Measurements from ENCODE around the gene TOP3B.

TOP3B gene

DNA sequence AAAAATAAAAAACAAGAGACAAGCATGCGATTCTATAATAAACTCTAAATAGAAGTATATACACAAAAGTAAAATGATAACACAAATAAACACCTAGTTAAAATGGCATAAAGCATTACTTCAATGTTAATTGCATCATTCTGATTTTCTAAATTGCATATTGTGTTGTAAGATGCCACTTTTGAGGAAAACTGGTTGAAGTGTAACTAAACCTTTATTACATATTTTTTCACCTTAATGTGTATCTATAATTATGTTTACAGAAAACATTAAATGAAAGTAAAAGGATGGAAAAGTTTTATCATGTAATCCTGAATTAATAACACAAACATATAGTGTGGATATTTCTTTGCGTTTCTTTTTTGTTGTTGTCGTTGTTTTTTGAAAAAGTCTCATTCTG is 45.4 kb upstream of the TOP3B start:
- no peak overlapping the region for H2AFZ ChIP-seq (ENCODE audit: low read depth, low read length)
- no peaks in the 10 kb centered on the region for H3K9me3 ChIP-seq (ENCODE audit: control insufficient read depth, low read length)
- no peak overlapping the region for H4K8ac ChIP-seq (ENCODE audit: low read length)
- H3K79me1 ChIP-seq (replicated peaks; ENCODE audit: low read length, poor library complexity, severe bottlenecking): no peaks in the 10 kb centered on the region
- H2AK5ac ChIP-seq (ENCODE audit: low read length, severe bottlenecking): no peak overlapping the region
- H4K91ac ChIP-seq (ENCODE audit: low read length): no peak overlapping the region
- H3K4me2 ChIP-seq (ENCODE audit: low read length, poor library complexity, severe bottlenecking): no peak overlapping the region
- no peak overlapping the region for H2BK15ac ChIP-seq (ENCODE audit: low read depth, poor library complexity, severe bottlenecking)
- H3K4me1 ChIP-seq (ENCODE audit: control insufficient read depth, insufficient read depth, low read depth, low read length): no peaks in the 10 kb centered on the region
- peaks cover 8 to 20% of the 10 kb centered on the region in 2 experiments for H3K27me3 ChIP-seq (ENCODE audit: control insufficient read depth in 1 of 2, insufficient read depth in 1 of 2, low read length in 2 of 2)
- no peak for DNase-seq
- H3K18ac ChIP-seq (ENCODE audit: low read depth in 1 of 2, low read length in 2 of 2): no peak overlapping the region
- H3K14ac ChIP-seq (ENCODE audit: low read length in 2 of 2): no peak overlapping the region
- no peak overlapping the region for H2BK12ac ChIP-seq (ENCODE audit: low read length in 2 of 2)
- H2BK5ac ChIP-seq (ENCODE audit: low read depth, low read length, poor library complexity, severe bottlenecking): no peak overlapping the region
- no peak overlapping the region for H2BK120ac ChIP-seq (ENCODE audit: low read depth, low read length)
- no peak overlapping the region for H3K9ac ChIP-seq (ENCODE audit: low read length)
- H3K4ac ChIP-seq (ENCODE audit: low read depth in 1 of 2, low read length in 2 of 2): no peak overlapping the region
- H3K36me3 ChIP-seq (ENCODE audit: control insufficient read depth in 1 of 2, insufficient read depth in 2 of 2, low read depth in 1 of 2, low read length in 2 of 2): no peaks in the 10 kb centered on the region
- no peak overlapping the region for H3K4me3 ChIP-seq (ENCODE audit: insufficient read depth in 1 of 2, low read depth in 1 of 2, low read length in 2 of 2)
- WGBS: no CpG with 5 or more reads among the region's 3 CpGs
- H3K27ac ChIP-seq (ENCODE audit: low read length, poor library complexity, severe bottlenecking): no peak overlapping the region
- no peak overlapping the region for H3K23ac ChIP-seq (ENCODE audit: low read length in 2 of 2)

GRCh38 chr22:22026157-22026831 is 43.7 kb upstream of the TOP3B start:
- no peak overlapping the region for H2AFZ ChIP-seq (ENCODE audit: low read depth, low read length)
- H3K36me3 ChIP-seq (ENCODE audit: control insufficient read depth in 1 of 2, insufficient read depth in 2 of 2, low read depth in 1 of 2, low read length in 2 of 2): no peaks in the 10 kb centered on the region
- H3K9ac ChIP-seq (ENCODE audit: low read length): no peak overlapping the region
- no peaks in the 10 kb centered on the region for H3K9me3 ChIP-seq (ENCODE audit: control insufficient read depth, low read length)
- no peak overlapping the region for H2BK15ac ChIP-seq (ENCODE audit: low read depth, poor library complexity, severe bottlenecking)
- H3K18ac ChIP-seq (ENCODE audit: low read depth in 1 of 2, low read length in 2 of 2): no peak overlapping the region
- no peak overlapping the region for H3K23ac ChIP-seq (ENCODE audit: low read length in 2 of 2)
- peak overlapping the region in 1 of 2 experiments; percentile 11 for H3K14ac ChIP-seq (ENCODE audit: low read length in 2 of 2)
- no peak overlapping the region for H4K8ac ChIP-seq (ENCODE audit: low read length)
- no peaks in the 10 kb centered on the region for H3K4me1 ChIP-seq (ENCODE audit: control insufficient read depth, insufficient read depth, low read depth, low read length)
- DNase-seq: no peak
- WGBS: 84% methylated on average over 12 of the region's 13 CpGs
- peaks cover 0 to 11% of the 10 kb centered on the region in 2 experiments for H3K27me3 ChIP-seq (ENCODE audit: control insufficient read depth in 1 of 2, insufficient read depth in 1 of 2, low read length in 2 of 2)
- H2BK120ac ChIP-seq (ENCODE audit: low read depth, low read length): no peak overlapping the region
- H3K4me2 ChIP-seq (ENCODE audit: low read length, poor library complexity, severe bottlenecking): no peak overlapping the region
- H2BK5ac ChIP-seq (ENCODE audit: low read depth, low read length, poor library complexity, severe bottlenecking): no peak overlapping the region
- H3K27ac ChIP-seq (ENCODE audit: low read length, poor library complexity, severe bottlenecking): no peak overlapping the region
- H3K79me1 ChIP-seq (replicated peaks; ENCODE audit: low read length, poor library complexity, severe bottlenecking): no peaks in the 10 kb centered on the region
- no peak overlapping the region for H3K4me3 ChIP-seq (ENCODE audit: insufficient read depth in 1 of 2, low read depth in 1 of 2, low read length in 2 of 2)
- H4K91ac ChIP-seq (ENCODE audit: low read length): no peak overlapping the region
- H2AK5ac ChIP-seq (ENCODE audit: low read length, severe bottlenecking): no peak overlapping the region
- H2BK12ac ChIP-seq (ENCODE audit: low read length in 2 of 2): no peak overlapping the region
- no peak overlapping the region for H3K4ac ChIP-seq (ENCODE audit: low read depth in 1 of 2, low read length in 2 of 2)

- H3K23ac ChIP-seq (ENCODE audit: low read length in 2 of 2): no peak overlapping the region
- WGBS: 70% methylated on average over 7 of the region's 7 CpGs
- no peak overlapping the region for H3K9ac ChIP-seq (ENCODE audit: low read length)
- H2BK5ac ChIP-seq (ENCODE audit: low read depth, low read length, poor library complexity, severe bottlenecking): no peak overlapping the region
- no peak overlapping the region for H2AK5ac ChIP-seq (ENCODE audit: low read length, severe bottlenecking)
- no peak overlapping the region for H3K4ac ChIP-seq (ENCODE audit: low read depth in 1 of 2, low read length in 2 of 2)
- H3K4me1 ChIP-seq (ENCODE audit: control insufficient read depth, insufficient read depth, low read depth, low read length): no peaks in the 10 kb centered on the region
- no peak overlapping the region for H3K4me2 ChIP-seq (ENCODE audit: low read length, poor library complexity, severe bottlenecking)
- H4K91ac ChIP-seq (ENCODE audit: low read length): no peak overlapping the region
- H2BK15ac ChIP-seq (ENCODE audit: low read depth, poor library complexity, severe bottlenecking): no peak overlapping the region
- H2BK120ac ChIP-seq (ENCODE audit: low read depth, low read length): no peak overlapping the region
- H4K8ac ChIP-seq (ENCODE audit: low read length): no peak overlapping the region
- no peak overlapping the region for H2BK12ac ChIP-seq (ENCODE audit: low read length in 2 of 2)
- H3K36me3 ChIP-seq (ENCODE audit: control insufficient read depth in 1 of 2, insufficient read depth in 2 of 2, low read depth in 1 of 2, low read length in 2 of 2): no peaks in the 10 kb centered on the region
- H3K27me3 ChIP-seq (ENCODE audit: control insufficient read depth in 1 of 2, insufficient read depth in 1 of 2, low read length in 2 of 2): peaks cover 0 to 6% of the 10 kb centered on the region in 2 experiments
- H3K9me3 ChIP-seq (ENCODE audit: control insufficient read depth, low read length): no peaks in the 10 kb centered on the region
- no peak overlapping the region for H2AFZ ChIP-seq (ENCODE audit: low read depth, low read length)
- no peak for DNase-seq
- no peak overlapping the region for H3K4me3 ChIP-seq (ENCODE audit: insufficient read depth in 1 of 2, low read depth in 1 of 2, low read length in 2 of 2)
- H3K14ac ChIP-seq (ENCODE audit: low read length in 2 of 2): no peak overlapping the region
- H3K79me1 ChIP-seq (replicated peaks; ENCODE audit: low read length, poor library complexity, severe bottlenecking): no peaks in the 10 kb centered on the region
- H3K18ac ChIP-seq (ENCODE audit: low read depth in 1 of 2, low read length in 2 of 2): no peak overlapping the region
- no peak overlapping the region for H3K27ac ChIP-seq (ENCODE audit: low read length, poor library complexity, severe bottlenecking)
These were observed 43.0 kb upstream of the TOP3B start for GRCh38 chr22:22025320-22026156.

DNA sequence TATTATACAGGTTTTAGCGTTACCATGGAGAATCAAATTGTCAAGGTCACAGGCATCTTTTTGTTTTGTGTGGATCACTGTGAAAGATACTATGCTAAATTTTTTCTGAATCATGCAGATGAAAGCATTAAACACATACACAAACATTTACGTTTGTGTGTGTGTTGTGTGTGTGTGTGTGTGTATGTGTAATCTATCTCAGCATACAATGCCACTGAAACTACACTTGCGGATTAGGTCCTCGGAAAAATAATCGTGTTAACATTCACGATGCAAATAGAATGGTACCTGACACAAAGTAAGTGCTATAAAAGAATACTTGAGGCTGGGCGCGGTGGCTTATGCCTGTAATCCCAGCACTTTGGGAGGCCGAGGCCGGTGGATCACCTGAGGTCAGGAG is 41.9 kb upstream of the TOP3B start:
- H2BK5ac ChIP-seq (ENCODE audit: low read depth, low read length, poor library complexity, severe bottlenecking): no peak overlapping the region
- no peak overlapping the region for H4K8ac ChIP-seq (ENCODE audit: low read length)
- no peak overlapping the region for H3K9ac ChIP-seq (ENCODE audit: low read length)
- H2BK12ac ChIP-seq (ENCODE audit: low read length in 2 of 2): no peak overlapping the region
- H2BK15ac ChIP-seq (ENCODE audit: low read depth, poor library complexity, severe bottlenecking): no peak overlapping the region
- no peaks in the 10 kb centered on the region for H3K4me1 ChIP-seq (ENCODE audit: control insufficient read depth, insufficient read depth, low read depth, low read length)
- no peak overlapping the region for H2AFZ ChIP-seq (ENCODE audit: low read depth, low read length)
- no peak overlapping the region for H3K18ac ChIP-seq (ENCODE audit: low read depth in 1 of 2, low read length in 2 of 2)
- H2BK120ac ChIP-seq (ENCODE audit: low read depth, low read length): no peak overlapping the region
- no peak overlapping the region for H3K23ac ChIP-seq (ENCODE audit: low read length in 2 of 2)
- no peaks in the 10 kb centered on the region for H3K9me3 ChIP-seq (ENCODE audit: control insufficient read depth, low read length)
- no peak overlapping the region for H3K4me2 ChIP-seq (ENCODE audit: low read length, poor library complexity, severe bottlenecking)
- no peaks in the 10 kb centered on the region for H3K36me3 ChIP-seq (ENCODE audit: control insufficient read depth in 1 of 2, insufficient read depth in 2 of 2, low read depth in 1 of 2, low read length in 2 of 2)
- no peak overlapping the region for H3K4ac ChIP-seq (ENCODE audit: low read depth in 1 of 2, low read length in 2 of 2)
- H3K4me3 ChIP-seq (ENCODE audit: insufficient read depth in 1 of 2, low read depth in 1 of 2, low read length in 2 of 2): no peak overlapping the region
- no peak overlapping the region for H3K27ac ChIP-seq (ENCODE audit: low read length, poor library complexity, severe bottlenecking)
- no peak overlapping the region for H4K91ac ChIP-seq (ENCODE audit: low read length)
- WGBS: 96% methylated on average over 8 of the region's 10 CpGs
- H3K14ac ChIP-seq (ENCODE audit: low read length in 2 of 2): no peak overlapping the region
- H3K79me1 ChIP-seq (replicated peaks; ENCODE audit: low read length, poor library complexity, severe bottlenecking): no peaks in the 10 kb centered on the region
- no peak for DNase-seq
- H3K27me3 ChIP-seq (ENCODE audit: control insufficient read depth in 1 of 2, insufficient read depth in 1 of 2, low read length in 2 of 2): peaks cover 0 to 3% of the 10 kb centered on the region in 2 experiments
- no peak overlapping the region for H2AK5ac ChIP-seq (ENCODE audit: low read length, severe bottlenecking)

Measured in mesenchymal stem cell (in vitro differentiated cells and primary cell).